Neural progenitor cell (in vitro differentiated cells): ENCODE measurements around the gene PTPRT. TPM values are rescaled to one million over a fixed set of nuclear protein-coding genes. Genes with fewer than 3 reads are reported as not detected.

ENCODE experiments used
- DNase-seq: peaks from one replicate; pipeline ENCODE4 v3.0.0-alpha.2; 2016; ENCODE audit warnings: low spot score
- H2AFZ ChIP-seq: fragments of 200-600 bp; sonication (generic); replicated peaks from 2 replicates; pipeline ENCODE4 v1.6.1; 2016; ENCODE audit warnings: antibody characterized with exemption
- H3F3A ChIP-seq: fragments of 200-600 bp; sonication (generic); 2 replicates; pipeline ENCODE4 v1.6.1; 2016; ENCODE audit warnings: antibody characterized with exemption, low read depth
- H3K27ac ChIP-seq: fragments of 200-600 bp; sonication (generic); 2 replicates; pipeline ENCODE4 v1.5.1; 2016; ENCODE audit warnings: mild to moderate bottlenecking
- H3K27me3 ChIP-seq: fragments of 200-600 bp; sonication (generic); 2 replicates; pipeline ENCODE4 v1.6.1; 2016; ENCODE audit warnings: mild to moderate bottlenecking, moderate library complexity
- H3K36me3 ChIP-seq: fragments of 200-600 bp; sonication (generic); 2 replicates; pipeline ENCODE4 v1.5.1; 2016
- H3K4me1 ChIP-seq: fragments of 200-600 bp; sonication (generic); 2 replicates; pipeline ENCODE4 v1.6.1; 2016; ENCODE audit warnings: mixed run types
- H3K4me2 ChIP-seq: fragments of 200-600 bp; sonication (generic); 2 replicates; pipeline ENCODE4 v1.6.1; 2016
- H3K4me3 ChIP-seq: fragments of 200-600 bp; sonication (generic); 2 replicates; pipeline ENCODE4 v1.5.1; 2016
- H3K79me2 ChIP-seq: fragments of 200-600 bp; sonication (generic); 2 replicates; pipeline ENCODE4 v1.6.1; 2016; ENCODE audit warnings: low read depth
- H3K9ac ChIP-seq: fragments of 200-600 bp; sonication (generic); 2 replicates; pipeline ENCODE4 v1.6.1; 2016
- H3K9me3 ChIP-seq: fragments of 200-600 bp; sonication (generic); 2 replicates; pipeline ENCODE4 v1.5.1; 2016; ENCODE audit warnings: low read depth
- H4K20me1 ChIP-seq: fragments of 200-600 bp; sonication (generic); 2 replicates; pipeline ENCODE4 v1.6.1; 2016; ENCODE audit warnings: low read depth
- H3K27ac Mint-ChIP-seq: 3 replicates; pipeline ENCODE4 v1.8.0; 2021; ENCODE audit warnings: mixed read lengths
- H3K27me3 Mint-ChIP-seq: 2 replicates; pipeline ENCODE4 v1.8.0; 2022; ENCODE audit warnings: low read depth, mild to moderate bottlenecking, inconsistent platforms, moderate library complexity, mixed read lengths; ENCODE audit not compliant: insufficient read depth
- H3K36me3 Mint-ChIP-seq: 3 replicates; pipeline ENCODE4 v1.8.0; 2021; ENCODE audit warnings: mixed read lengths
- H3K4me1 Mint-ChIP-seq: 3 replicates; pipeline ENCODE4 v1.8.0; 2021; ENCODE audit warnings: mixed read lengths
- H3K4me3 Mint-ChIP-seq: 3 replicates; pipeline ENCODE4 v1.8.0; 2021; ENCODE audit warnings: mild to moderate bottlenecking, moderate library complexity, mixed read lengths
- H3K9me3 Mint-ChIP-seq: 3 replicates; pipeline ENCODE4 v1.8.0; 2020; ENCODE audit warnings: mixed read lengths
- CTCF ChIP-seq: fragments of 200-600 bp; sonication (generic); IDR thresholded peaks from 2 replicates; pipeline ENCODE4 v1.5.1; 2017; ENCODE audit warnings: antibody characterized with exemption, mild to moderate bottlenecking
- EZH2 ChIP-seq: fragments of 200-600 bp; sonication (generic); IDR thresholded peaks from 2 replicates; pipeline ENCODE4 v1.6.1; 2017; ENCODE audit warnings: antibody characterized with exemption, mild to moderate bottlenecking, moderate library complexity
- EZH2phosphoT487 ChIP-seq: fragments of 200-600 bp; sonication (generic); IDR thresholded peaks from 2 replicates; pipeline ENCODE4 v1.6.1; 2017; ENCODE audit warnings: antibody characterized with exemption
- total RNA-seq: library from RNA; depleted of rRNA; stranded (reverse); fragments of >200 nt; gene quantifications from 2 replicates; pipeline ENCODE4 v1.2.3, GENCODE V29; 2015; ENCODE audit warnings: low replicate concordance

PTPRT gene
- total RNA-seq, 1 donor from 2014 or later = 1.1 TPM

- Mint-ChIP-seq H3K4me1 (peaks cover 16% of the 10 kb centered on the region), H3K27ac (no peak overlapping the region), H3K4me3 (no peak overlapping the region), H3K9me3 (no peaks in the 10 kb centered on the region), H3K27me3 (peaks cover 2% of the 10 kb centered on the region), H3K36me3 (no peaks in the 10 kb centered on the region)
- Histone ChIP-seq H3K9ac (no peak overlapping the region), H3F3A (no peaks in the 10 kb centered on the region), H3K27me3 (no peaks in the 10 kb centered on the region), H3K4me1 (no peaks in the 10 kb centered on the region), H4K20me1 (no peaks in the 10 kb centered on the region), H3K79me2 (no peaks in the 10 kb centered on the region), H3K27ac (no peak overlapping the region), H3K36me3 (no peaks in the 10 kb centered on the region), H3K4me3 (no peak overlapping the region), H2AFZ (no peak overlapping the region), H3K9me3 (no peaks in the 10 kb centered on the region), H3K4me2 (no peak overlapping the region)
- TF ChIP-seq CTCF (no peak), EZH2phosphoT487 (no peak), EZH2 (no peak)
- no peak for DNase-seq
Observed at GRCh38 chr20:43028470-43028869, 161.2 kb downstream of the PTPRT start.

GRCh38 chr20:43023836-43024235 lies 165.9 kb downstream of the PTPRT start:
- Mint-ChIP-seq H3K4me3 (no peak overlapping the region), H3K36me3 (no peaks in the 10 kb centered on the region), H3K27me3 (peaks cover 8% of the 10 kb centered on the region), H3K9me3 (no peaks in the 10 kb centered on the region), H3K27ac (no peak overlapping the region), H3K4me1 (no peaks in the 10 kb centered on the region)
- Histone ChIP-seq H3K27me3 (no peaks in the 10 kb centered on the region), H3K4me2 (no peak overlapping the region), H3K27ac (no peak overlapping the region), H3K79me2 (no peaks in the 10 kb centered on the region), H3K4me1 (no peaks in the 10 kb centered on the region), H3K4me3 (no peak overlapping the region), H4K20me1 (no peaks in the 10 kb centered on the region), H2AFZ (no peak overlapping the region), H3K9ac (no peak overlapping the region), H3K9me3 (no peaks in the 10 kb centered on the region), H3K36me3 (no peaks in the 10 kb centered on the region), H3F3A (no peaks in the 10 kb centered on the region)
- TF ChIP-seq EZH2 (no peak), EZH2phosphoT487 (no peak), CTCF (no peak)
- DNase-seq = no peak

- H3K4me3 Mint-ChIP-seq = no peak overlapping the region
- Histone ChIP-seq H3K79me2 (no peaks in the 10 kb centered on the region), H3K27me3 (no peaks in the 10 kb centered on the region), H3K9me3 (no peaks in the 10 kb centered on the region), H4K20me1 (no peaks in the 10 kb centered on the region), H3F3A (no peaks in the 10 kb centered on the region), H3K4me1 (no peaks in the 10 kb centered on the region), H3K4me2 (no peak overlapping the region), H3K27ac (no peak overlapping the region), H3K4me3 (no peak overlapping the region), H3K36me3 (no peaks in the 10 kb centered on the region), H2AFZ (no peak overlapping the region), H3K9ac (no peak overlapping the region)
- no peaks in the 10 kb centered on the region for H3K36me3 Mint-ChIP-seq
- no peaks in the 10 kb centered on the region for H3K9me3 Mint-ChIP-seq
- H3K27me3 Mint-ChIP-seq = peaks cover 9% of the 10 kb centered on the region
- no peak overlapping the region for H3K27ac Mint-ChIP-seq
- no peaks in the 10 kb centered on the region for H3K4me1 Mint-ChIP-seq
- TF ChIP-seq EZH2 = no peak
- DNase-seq = no peak
Observed at GRCh38 chr20:43022568-43022967, 167.1 kb downstream of the PTPRT start.

GRCh38 chr20:43022081-43022480 lies 167.6 kb downstream of the PTPRT start:
- no peaks in the 10 kb centered on the region for H3K36me3 Mint-ChIP-seq
- H3K27me3 Mint-ChIP-seq = peaks cover 10% of the 10 kb centered on the region
- H3K36me3 ChIP-seq = no peaks in the 10 kb centered on the region
- no peaks in the 10 kb centered on the region for H3K9me3 Mint-ChIP-seq
- no peak for DNase-seq
- no peaks in the 10 kb centered on the region for H3K4me1 Mint-ChIP-seq
- no peak overlapping the region for H3K27ac ChIP-seq
- no peak overlapping the region for H3K27ac Mint-ChIP-seq
- TF ChIP-seq EZH2phosphoT487 = no peak
- no peak for TF ChIP-seq EZH2
- no peak for TF ChIP-seq CTCF
- no peaks in the 10 kb centered on the region for H4K20me1 ChIP-seq
- no peak overlapping the region for H3K4me3 Mint-ChIP-seq
- no peak overlapping the region for H3K4me2 ChIP-seq
- no peaks in the 10 kb centered on the region for H3K27me3 ChIP-seq
- no peak overlapping the region for H3K4me3 ChIP-seq
- H3K4me1 ChIP-seq = no peaks in the 10 kb centered on the region
- H3K79me2 ChIP-seq = no peaks in the 10 kb centered on the region
- no peak overlapping the region for H3K9ac ChIP-seq
- H2AFZ ChIP-seq = no peak overlapping the region
- no peaks in the 10 kb centered on the region for H3F3A ChIP-seq
- no peaks in the 10 kb centered on the region for H3K9me3 ChIP-seq
